ENCODE data around the gene MDM1.

- TF ChIP-seq CTCF (IDR thresholded peaks at IDR 0.05 in 8 of 11, conservative IDR thresholded peaks at IDR 0.05 in 3 of 11) (peak in 3 of 11 experiments; percentile 5 to 35 (median 21)), POLR2A (IDR thresholded peaks at IDR 0.05) (peak in 1 of 3 donors; percentile 53), POLR2AphosphoS5 (IDR thresholded peaks at IDR 0.05) (peak; percentile 84 to 88 (median 87))
Observed at GRCh38 chr12:68331869-68332727, at the start of gene MDM1.
